GM18520 (cell line): Measurements from ENCODE around the gene NOXRED1.
"Not testable (repeated sequence)": the region's sequence is repeated elsewhere in the genome, so short reads cannot be mapped to it uniquely, and the experiment has no call there.

ENCODE experiments used
- ATAC-seq: cut with Tn5 transposase; IDR thresholded peaks from one replicate; pipeline ENCODE4 v1.9.1; 2021; ENCODE audit not compliant: unreplicated experiment

NOXRED1 gene, protein sequence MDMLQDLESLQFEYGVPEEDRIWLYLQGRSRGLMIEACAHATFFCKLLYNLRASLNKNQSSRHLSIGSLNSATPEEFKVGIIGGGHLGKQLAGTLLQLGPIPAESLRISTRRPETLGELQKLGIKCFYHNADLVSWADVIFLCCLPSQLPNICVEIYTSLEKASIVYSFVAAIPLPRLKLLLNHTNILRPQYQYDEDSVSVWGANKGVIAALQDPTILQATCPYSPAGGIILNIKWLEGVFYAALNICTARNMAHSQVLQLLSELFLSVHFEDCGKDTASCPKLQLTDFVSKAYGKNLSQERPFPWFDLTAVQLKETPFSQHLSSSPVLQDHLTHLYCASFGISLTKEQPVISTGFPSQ

DNA sequence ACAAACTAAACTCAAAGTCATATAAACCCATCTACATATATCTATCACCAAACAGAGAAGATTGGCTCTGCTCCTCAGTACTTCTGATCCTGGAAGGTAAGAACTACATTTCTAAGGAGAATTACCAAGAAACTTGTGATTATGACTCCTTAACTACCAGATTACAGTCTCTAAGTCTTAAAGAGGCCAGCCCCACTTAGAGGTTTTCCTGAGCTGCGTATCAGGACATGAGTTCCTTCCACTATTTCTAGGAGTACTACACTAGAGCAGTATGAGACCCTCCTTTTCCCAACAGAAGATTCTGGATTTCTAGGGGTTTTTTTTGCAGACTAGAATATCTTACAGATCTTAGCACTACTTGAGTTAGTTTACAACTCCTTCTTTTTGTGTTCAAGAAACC, at the start of gene NOXRED1:
NOXRED1 (minus strand) TSS at position 101 of the 400 bp plus-strand sequence. CDS start 634 bp downstream, outside the sequence.
- ATAC-seq: no peak

DNA sequence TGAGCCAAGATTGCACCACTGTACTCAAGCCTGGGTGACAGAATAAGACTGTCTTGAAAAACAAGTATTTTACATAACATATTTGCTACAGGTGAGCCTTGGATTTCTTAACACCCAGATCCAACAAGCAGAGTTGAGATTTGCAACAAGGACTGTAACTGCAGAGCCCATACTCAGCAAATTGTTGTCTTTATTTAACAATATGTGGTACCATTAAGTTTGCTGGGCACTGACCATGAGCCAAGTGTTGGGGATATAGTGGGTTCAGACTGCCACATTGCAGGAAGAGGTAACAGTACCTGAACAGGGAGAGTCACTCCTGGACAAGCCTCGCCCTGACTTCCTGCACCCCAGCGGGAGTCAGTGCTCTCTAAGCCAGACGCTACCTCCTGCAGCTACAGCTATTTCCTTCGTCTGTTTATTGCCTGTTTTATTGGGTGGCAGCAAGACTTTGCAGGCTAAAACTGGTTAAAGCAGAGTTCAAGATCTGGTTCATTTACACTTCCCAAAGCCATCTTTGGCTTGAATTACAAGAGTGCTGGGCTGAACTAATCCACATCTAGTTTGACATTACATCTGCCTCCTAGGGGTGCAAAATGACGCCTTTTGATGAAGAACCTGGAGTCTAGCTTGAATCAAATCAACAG, 47.0 kb upstream of the NOXRED1 start:
- no peak for ATAC-seq

DNA sequence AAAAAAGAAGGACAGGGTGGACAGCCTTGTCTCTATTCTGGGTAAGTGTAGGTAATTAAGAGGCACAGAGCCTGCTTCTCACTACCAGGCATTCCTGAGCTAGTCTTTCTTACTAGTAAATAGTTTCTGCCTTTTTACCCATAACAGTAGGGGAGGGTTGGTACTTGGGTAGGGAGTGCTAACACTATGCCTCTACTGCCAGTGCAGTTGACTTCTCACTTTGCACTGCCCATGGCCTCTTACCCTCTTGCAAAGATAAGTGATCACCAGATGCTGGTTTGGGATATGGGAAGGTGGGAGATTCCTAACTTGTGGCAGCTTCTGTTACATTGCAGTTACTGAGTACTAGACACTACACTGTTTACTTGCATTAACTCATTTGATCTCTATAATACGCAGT, 46.2 kb upstream of the NOXRED1 start:
- no peak for ATAC-seq

DNA sequence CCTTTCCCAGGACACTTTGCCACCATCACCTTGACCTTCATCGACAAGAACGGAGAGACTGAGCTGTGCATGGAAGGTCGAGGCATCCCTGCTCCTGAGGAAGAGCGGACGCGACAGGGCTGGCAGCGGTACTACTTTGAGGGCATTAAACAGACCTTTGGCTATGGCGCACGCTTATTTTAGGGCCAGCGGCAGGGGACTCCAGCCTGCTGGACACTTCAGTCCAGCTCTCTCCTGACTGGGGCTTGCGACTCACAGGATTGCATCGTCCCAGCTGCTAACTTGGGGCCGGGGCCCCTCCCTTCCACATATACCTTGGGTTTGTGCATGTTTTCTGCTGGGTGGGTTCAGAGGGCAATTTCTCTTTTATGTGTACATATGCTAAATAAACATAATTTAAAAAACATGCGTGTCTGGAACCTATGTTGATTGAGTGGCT, 45.8 kb upstream of the NOXRED1 start:
- no peak for ATAC-seq

DNA sequence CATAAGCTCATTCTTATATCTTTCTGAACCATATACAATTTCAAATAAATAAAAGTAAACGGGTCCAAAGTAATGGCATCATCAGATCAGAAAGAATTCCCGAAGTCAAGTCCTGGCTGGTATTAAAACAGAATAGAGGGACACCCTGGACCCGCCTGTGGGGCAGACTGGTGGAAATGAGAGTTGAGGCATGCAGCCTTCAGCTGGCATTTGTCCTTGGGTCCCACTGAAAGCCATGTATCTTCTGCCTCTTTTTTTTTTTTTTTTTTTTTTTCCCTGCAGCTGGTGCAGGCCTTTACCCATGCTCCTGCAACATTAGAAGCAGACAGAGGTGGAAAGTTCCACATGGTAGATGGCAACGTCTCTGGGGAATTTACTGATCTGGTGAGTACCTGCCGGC, 44.5 kb upstream of the NOXRED1 start:
- no peak for ATAC-seq

DNA sequence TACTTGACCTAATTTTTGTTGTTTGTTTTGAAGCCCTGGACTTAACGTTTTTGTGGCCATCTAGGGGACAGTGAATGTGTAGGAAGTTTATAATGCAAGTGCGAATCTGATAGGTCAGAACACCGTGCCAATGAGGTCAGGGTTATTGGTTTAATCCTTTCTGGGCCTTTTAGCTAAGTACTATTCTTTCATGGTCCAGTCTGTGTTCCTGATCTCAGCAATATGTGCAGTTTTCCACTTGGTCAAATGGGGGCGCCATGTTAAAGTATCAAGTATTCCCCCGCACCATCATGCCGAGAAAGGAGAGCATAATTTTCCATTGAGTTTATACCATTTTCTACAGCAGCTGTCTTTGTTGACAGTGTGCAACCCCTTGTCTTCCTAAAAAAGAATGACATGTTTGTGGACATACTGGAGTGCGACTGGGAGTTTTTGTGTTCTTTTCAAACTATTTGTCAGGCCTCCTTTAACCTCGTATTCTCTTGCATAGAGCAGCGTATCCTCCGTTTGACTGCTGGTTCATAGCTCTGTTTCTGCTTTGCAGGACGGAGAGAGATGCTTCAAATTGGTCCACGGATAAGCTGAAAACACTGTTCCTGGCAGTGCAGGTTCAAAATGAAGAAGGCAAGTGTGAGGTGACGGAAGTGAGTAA, 35.9 kb upstream of the NOXRED1 start:
- no peak for ATAC-seq

DNA sequence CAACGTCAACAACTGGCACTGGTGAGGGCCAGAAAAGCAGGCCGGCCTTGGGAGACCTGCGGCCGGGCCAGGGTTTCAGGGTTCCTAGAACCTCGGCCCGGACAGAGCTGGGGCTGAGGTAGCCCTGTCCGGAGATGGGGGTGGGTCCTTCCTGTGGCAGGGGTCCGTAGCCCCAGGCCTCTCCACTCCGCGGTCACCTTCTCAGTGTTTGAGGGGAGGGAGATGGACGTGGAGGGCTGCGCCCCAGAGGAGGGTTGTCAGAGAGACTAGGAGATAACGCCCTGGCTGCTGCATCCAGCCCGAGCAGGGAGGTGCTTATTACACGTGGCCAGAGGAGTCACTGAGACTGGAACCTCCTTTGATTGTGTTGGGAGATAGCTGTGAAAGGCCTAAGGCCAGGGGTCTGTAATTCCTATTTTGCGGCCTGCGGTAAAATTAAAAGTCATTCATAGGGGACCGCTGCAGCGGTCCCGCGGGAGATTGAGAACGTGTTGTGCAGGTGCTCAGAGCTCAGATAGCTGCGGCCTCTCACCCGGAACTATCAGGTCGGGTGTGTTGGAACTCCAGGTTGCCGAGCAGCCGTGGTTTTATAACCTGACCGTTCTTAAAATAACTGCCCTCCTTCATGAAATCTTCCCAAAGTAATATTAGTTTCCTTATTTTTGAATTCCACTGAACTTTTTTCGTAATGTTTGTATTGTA, 35.1 kb upstream of the NOXRED1 start:
- peak; percentile 1 for ATAC-seq

DNA sequence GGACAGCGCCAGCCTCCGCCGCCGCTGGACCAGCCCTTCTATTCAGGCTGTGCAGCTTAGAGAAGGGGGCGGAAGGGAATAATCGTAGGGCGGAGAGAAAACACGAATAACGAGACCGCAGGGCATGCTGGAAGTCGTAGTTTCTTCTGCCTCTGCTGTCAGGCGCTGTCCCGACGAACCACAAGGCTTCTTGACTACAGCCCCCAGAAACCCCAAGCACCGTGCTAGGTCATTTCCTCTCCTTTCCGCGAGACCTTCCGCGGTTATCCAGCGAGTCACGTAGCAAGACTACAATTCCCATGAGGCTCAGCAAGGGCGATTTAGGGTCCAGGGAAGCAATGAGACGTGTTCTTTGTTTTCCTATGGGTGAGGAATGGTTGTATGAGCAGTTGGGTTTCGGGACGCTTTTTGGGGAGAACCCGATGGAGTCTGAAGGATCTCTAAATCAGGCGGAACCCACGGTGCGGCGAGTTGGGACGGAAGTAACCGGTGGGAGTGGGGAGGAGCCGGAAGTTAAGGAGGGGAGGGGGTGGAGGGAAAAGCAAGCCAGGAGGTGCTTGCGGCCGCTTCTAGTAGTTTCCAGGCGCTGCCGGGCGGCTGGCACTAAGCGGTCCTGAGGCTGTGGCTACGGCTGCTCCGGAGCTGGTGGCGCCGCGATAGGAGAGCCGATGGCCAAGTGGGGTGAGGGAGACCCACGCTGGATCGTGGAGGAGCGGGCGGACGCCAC, 34.4 kb upstream of the NOXRED1 start, which contains the start of the genes AHSA1 and VIPAS39:
AHSA1 (plus strand) TSS at position 572 of the 727 bp plus-strand sequence; CDS start at position 669, 97 bp downstream.
VIPAS39 (minus strand) TSS at position 80 of the 727 bp plus-strand sequence. CDS start 3,499 bp downstream, outside the sequence.
- ATAC-seq: peak; percentile 89

DNA sequence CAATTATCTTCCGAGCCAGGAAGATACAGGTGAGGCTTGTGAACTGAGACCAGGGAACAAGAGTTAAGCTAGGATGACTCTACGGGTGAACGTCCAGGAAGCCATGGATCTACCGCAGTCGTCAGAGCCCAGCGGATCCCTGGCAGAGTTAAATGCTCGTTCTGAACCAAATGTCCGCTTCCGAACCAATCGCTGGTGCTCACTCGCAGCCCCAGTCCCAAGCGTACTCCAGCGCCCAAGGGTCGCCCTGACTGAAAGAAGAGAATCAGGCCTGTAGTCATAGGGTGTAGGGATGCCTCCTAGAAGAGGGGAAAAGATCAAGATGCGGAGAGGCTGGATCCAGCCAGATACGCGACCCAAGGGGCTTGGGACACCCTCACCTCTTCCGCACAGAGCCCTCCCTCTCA, 33.8 kb upstream of the NOXRED1 start:
- no peak for ATAC-seq

DNA sequence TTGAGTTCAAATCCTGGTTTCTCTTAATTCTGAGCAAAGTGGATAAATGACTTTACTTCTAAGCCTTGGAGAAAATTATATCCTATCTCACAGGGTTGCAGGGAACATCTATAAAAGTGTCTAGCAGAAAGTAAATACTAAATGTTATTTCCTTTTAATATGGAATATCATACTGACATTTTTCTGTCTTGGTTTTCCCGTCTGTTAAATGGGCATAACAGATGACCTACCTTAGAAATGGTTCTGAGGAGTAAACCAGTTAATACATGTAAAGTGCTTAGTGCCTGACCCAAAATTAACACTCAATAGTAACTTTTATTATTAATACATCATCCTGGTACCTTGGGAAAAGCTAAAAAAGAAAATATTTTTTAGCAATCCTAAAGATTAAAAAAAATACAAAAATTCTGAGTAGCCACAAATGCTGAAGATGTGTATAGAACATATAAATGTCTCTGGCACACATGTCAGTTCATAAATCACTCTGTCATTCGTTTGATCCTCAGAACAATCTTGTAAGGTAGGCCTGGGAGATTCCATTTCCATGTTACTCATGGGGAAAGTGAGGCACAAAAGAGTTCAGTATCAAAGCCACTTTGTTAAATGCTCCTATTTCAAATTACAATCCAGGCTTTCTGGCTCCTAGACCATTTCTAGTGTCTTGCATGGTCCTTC, 32.8 kb upstream of the NOXRED1 start:
- ATAC-seq: no peak

DNA sequence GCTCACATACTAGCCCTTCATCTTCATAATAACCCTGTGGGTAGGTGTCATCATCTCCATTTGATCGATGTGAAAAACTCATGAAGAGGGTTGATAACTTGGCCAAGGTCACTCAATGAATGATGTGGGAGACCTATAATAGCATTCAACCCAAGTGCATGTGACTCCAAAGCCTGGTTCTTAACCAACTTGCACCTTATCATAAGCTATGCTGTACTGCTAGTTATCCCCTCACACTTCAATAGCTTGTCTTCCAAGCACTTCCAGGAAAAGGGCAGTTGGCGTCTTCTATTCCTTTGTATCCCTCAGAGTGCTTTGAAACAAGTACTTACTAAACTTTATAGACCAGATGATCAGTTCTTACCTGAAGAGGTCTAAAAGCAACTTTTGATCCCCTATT, 18.9 kb upstream of the NOXRED1 start:
- no peak for ATAC-seq

DNA sequence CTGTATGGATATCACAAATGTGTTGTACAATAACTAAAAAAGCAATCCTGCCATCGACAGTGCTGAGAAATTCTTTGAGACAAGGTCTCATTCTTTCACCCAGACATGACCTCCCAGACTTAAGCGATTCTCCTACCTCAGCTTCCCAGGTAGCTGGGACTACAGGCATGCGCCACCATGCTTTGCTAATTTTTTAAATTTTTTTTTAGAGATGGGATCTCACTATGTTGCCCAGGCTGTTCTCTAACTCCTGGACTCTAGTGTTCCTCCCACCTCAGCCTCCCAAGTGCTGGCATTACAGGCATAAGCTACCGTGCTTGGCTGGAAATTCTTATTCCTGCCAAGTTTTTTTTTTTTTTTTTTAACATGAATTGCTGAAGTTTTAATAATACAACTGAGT, 16.5 kb upstream of the NOXRED1 start:
- no peak for ATAC-seq

DNA sequence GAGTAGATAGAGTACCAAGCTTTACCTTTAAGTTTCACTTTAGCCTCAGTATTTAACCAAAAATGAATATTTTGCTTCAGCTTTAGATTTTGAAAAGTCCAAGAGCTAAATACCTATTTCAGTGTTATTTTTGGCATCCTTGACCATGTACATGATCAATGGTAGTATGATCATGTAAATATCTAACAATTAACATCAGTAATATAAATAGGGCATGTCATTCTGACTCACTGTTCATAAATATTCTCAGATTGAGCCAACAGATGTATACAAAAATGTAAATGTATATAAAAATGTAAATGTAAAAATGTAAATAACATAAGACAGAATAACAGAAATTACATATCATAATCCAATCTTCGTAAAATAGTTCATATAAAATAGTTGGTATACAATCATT, 15.3 kb upstream of the NOXRED1 start:
- ATAC-seq: no peak

DNA sequence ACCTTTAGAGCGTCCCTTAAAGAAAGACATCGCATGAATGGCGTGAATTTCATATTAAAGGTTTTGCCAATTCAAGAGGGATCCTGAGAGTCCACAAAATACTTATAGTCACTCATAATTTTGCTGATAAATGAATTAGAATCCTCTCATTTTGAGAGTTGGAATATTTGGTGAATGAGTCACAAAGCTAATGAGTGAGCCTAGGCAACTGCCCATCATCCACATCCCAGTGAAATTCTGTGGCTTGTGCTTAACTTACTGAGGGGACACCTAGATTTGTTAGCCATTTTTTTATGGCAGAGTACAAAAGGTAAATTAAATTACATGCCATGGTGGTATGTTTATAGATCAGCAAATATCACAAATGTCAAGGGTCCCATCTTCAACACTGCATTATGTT, 12.7 kb upstream of the NOXRED1 start:
- ATAC-seq: no peak

DNA sequence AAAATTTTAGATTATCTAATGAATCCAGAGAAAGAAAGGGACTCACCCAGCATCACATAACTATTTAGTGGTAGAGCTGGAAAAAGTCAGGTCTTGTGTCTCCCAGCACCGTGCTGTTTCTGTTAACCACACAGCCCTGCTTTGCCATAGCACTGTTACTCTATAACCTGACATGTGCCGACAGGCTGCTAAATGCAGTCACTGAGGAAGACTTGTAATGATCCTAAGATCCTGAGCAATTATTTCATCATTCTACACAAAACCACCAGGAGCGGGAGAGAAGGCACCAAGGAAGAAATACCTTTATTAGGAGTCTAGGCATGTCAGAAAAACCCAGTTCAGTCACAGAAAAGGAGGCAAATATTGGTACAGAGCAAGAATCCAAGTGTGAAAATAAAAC, 3.1 kb upstream of the NOXRED1 start:
- ATAC-seq: no peak

DNA sequence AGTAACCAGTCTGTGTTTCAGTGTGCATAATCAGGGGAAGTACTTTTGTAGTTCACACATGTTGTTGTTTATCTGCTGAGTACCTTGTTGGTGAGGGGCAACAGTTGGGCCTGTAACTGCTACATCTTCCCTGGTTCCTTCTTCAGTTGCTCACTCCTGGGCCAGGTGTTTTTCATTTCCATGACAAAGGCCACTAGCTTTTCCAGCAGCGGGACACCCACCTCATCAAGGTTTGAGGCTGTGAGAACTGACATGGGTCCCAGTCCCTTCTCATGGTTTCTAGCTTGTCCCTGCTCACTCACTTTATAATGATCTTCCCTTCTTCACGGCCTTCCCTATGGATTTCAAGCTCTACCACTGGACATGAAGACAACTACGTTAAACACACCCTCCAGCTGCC, 1.5 kb upstream of the NOXRED1 start:
- no peak for ATAC-seq

DNA sequence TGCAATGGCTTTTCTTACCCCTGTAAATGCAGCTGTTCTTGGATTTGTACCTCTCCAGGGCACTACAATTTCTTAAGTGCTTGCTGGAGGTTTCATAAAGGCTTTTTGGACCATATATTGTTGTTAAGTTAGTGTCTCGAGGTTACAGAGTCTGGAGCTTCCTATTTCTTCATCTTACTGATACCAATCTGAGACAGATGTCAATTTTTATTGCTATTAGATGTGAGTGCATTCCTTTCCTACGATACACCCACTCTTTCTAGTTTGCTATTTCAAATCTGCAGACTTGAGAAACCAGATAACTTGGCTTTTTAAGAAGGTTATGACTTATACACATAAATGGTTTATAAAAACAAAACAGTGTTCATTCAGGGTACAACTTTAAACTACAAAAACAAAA, 2.1 kb downstream of the NOXRED1 start:
- ATAC-seq: no peak

DNA sequence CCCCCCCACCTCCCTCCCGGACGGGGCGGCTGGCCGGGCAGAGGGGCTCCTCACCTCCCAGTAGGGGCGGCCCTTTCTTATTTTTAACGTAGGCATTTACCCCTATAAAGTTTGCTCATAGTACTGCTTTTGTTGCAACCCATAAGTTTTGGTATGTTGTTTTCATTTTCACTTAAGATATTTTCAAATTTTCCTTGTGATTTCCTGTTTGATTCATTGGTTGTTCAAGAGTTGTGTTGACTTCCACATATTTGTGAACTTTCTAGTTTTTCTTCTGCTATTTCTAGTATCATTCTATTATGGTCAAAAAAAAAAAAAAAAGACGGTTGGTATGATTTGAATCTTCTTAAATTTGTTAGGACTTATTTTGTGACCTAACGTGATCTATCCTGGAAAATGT, 6.5 kb downstream of the NOXRED1 start:
- no peak for ATAC-seq

DNA sequence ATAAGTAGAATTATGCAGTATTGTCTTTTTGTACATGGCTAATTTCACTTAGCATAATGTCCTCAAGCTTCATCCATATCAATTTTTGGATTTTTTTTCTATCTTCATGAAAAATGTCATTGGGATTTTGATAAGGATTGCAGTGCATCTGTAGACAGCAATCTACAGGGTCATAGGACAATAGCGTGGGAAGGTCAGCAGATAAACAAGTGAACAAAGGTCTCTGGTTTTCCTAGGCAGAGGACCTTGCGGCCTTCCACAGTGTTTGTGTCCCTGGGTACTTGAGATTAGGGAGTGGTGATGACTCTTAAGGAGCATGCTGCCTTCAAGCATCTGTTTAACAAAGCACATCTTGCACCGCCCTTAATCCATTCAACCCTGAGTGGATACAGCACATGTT, 7.2 kb downstream of the NOXRED1 start:
- ATAC-seq: not testable (repeated sequence)
